IPS-20b (cell line): ENCODE data around the gene ZCCHC4.

Source experiments
- H3K27ac ChIP-seq: one replicate; pipeline ENCODE4 v1.5.1; 2013; ENCODE audit warnings: low read length
- H3K27me3 ChIP-seq: 2 replicates; pipeline ENCODE4 v1.6.1; 2013; ENCODE audit warnings: mild to moderate bottlenecking, low read length, inconsistent platforms; ENCODE audit not compliant: insufficient read depth
- H3K36me3 ChIP-seq: 2 replicates; pipeline ENCODE4 v1.6.1; 2013; ENCODE audit warnings: low read depth, mild to moderate bottlenecking, inconsistent platforms, low read length, moderate library complexity; ENCODE audit not compliant: insufficient read depth
- H3K4me1 ChIP-seq: 2 replicates; pipeline ENCODE4 v1.6.1; 2013; ENCODE audit warnings: mild to moderate bottlenecking, control low read depth, inconsistent platforms, low read length, moderate library complexity; ENCODE audit not compliant: insufficient read depth
- H3K4me3 ChIP-seq: 2 replicates; pipeline ENCODE4 v1.5.1; 2013; ENCODE audit warnings: mild to moderate bottlenecking, low read length, inconsistent platforms
- H3K9ac ChIP-seq: 2 replicates; pipeline ENCODE4 v1.6.1; 2013; ENCODE audit warnings: low read depth, mild to moderate bottlenecking, inconsistent platforms, low read length, moderate library complexity
- H3K9me3 ChIP-seq: 2 replicates; pipeline ENCODE4 v1.6.1; 2013; ENCODE audit warnings: mild to moderate bottlenecking, low read depth, low read length, inconsistent platforms; ENCODE audit not compliant: insufficient read depth

Gene ZCCHC4, protein sequence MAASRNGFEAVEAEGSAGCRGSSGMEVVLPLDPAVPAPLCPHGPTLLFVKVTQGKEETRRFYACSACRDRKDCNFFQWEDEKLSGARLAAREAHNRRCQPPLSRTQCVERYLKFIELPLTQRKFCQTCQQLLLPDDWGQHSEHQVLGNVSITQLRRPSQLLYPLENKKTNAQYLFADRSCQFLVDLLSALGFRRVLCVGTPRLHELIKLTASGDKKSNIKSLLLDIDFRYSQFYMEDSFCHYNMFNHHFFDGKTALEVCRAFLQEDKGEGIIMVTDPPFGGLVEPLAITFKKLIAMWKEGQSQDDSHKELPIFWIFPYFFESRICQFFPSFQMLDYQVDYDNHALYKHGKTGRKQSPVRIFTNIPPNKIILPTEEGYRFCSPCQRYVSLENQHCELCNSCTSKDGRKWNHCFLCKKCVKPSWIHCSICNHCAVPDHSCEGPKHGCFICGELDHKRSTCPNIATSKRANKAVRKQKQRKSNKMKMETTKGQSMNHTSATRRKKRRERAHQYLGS

DNA sequence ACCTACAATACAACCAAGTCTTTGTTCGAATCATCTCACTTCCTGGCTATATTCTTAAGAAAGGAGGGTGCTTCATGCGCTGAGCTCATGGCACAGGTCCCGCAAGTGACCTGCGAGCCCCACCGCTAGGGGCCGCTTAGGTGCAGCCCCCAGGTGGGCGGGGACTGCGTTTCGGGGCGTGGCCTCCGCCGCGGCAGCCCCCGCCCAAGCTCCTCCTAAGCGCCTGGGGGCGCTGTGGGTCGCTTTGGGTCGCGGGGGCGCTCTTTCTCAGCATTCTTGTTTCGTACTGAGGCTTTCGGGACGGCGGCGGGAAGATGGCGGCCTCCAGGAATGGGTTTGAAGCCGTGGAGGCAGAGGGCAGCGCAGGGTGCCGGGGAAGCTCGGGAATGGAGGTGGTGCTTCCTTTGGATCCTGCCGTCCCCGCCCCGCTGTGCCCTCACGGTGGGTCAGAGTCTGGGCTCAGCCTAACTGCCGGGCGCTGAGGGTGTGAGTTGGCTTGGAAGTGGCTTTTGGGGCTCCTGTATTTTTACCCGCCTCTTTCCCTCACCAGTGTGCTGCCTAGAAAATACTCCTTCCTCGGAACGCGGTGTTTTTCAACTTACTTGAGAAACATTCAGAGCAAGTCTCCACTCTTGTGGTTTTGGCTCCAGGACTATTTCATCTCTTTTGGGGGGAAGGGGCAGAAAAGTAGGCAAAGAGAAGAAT, at the start of gene ZCCHC4:
TSS of gene ZCCHC4 (plus strand) at position 279 of the 705 bp plus-strand sequence. CDS start at position 315, 36 bp downstream.
- peak within 1 kb of the TSS; percentile 98 for H3K9ac ChIP-seq
- peaks cover 22% of the 10 kb centered on the region for H3K36me3 ChIP-seq
- H3K9me3 ChIP-seq = no peaks in the 10 kb centered on the region
- no peaks in the 10 kb centered on the region; the same call in 1 of the 2 replicates for H3K4me1 ChIP-seq
- H3K4me3 ChIP-seq = peak within 1 kb of the TSS; percentile 100
- H3K27me3 ChIP-seq = no peaks in the 10 kb centered on the region
- H3K27ac ChIP-seq = peak within 1 kb of the TSS; percentile 88

DNA sequence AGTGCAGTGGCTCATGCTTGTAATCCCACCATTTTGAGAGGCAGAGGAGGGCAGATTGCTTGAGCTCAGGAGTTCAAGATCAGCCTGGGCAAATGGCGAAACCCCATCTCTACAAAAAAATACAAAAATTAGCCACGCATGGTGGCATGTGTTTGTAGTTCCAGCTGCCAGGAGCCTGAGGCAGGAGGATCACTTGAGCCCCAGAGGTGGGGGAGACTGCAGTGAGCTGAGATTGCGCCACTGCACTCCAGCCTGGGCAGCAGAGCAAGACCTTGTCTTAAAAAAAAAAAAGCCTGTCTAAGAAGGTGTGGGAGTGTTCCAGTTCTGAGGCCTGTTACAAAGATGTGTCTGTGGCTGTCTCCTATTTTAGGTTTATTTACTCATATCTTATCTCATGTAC, 40.7 kb upstream of the ZCCHC4 start:
- H3K27ac ChIP-seq = no peak overlapping the region
- no peak overlapping the region for H3K4me3 ChIP-seq
- no peak overlapping the region for H3K9ac ChIP-seq
- H3K9me3 ChIP-seq = no peaks in the 10 kb centered on the region
- H3K36me3 ChIP-seq = peaks cover 6% of the 10 kb centered on the region
- H3K4me1 ChIP-seq = no peaks in the 10 kb centered on the region
- no peaks in the 10 kb centered on the region for H3K27me3 ChIP-seq

DNA sequence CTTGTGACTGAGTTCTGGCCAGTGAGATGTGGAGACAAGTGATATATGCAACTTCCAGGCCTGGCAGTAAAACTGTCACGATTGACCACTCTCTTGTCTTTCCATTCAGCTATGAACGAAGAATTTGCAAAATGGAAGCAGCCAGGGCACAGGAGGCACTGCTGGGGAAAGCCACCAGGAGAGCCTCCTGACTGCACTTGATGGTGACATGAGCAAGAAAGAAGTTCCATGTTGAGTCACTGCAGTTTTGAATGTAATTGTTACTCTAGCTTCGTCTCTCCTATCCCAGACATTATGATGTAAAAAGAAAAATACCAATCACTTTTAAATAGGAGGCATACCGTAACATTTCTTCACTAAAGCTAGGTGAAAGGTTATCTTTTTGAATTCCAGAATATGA, 32.4 kb upstream of the ZCCHC4 start:
- no peaks in the 10 kb centered on the region for H3K9me3 ChIP-seq
- H3K9ac ChIP-seq = no peak overlapping the region
- 0 out of 2 replicates have a peak, but pooled peaks cover 4% of the 10 kb centered on the region for H3K36me3 ChIP-seq
- no peak overlapping the region for H3K4me3 ChIP-seq
- no peaks in the 10 kb centered on the region for H3K27me3 ChIP-seq
- no peak overlapping the region for H3K27ac ChIP-seq
- no peaks in the 10 kb centered on the region for H3K4me1 ChIP-seq

DNA sequence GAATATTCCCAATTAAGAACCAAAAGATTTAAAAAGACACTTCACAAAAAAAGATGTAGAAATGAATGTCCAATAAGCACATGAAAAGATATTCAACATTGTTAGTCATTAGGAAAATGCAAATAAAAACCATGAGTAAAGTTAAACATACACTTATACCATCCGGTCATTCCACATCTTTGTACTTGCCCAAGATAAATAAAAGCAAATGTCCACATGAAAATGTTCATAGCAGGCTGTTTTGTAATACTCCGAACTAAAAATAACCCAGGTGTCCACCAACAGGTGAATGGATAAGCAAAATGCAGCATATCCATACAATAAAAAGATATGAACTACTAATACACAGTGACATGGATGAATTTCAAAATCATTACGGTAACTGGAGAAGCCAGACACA, 28.6 kb upstream of the ZCCHC4 start:
- 0 out of 2 replicates have a peak, but pooled peaks cover 4% of the 10 kb centered on the region for H3K36me3 ChIP-seq
- H3K9ac ChIP-seq = no peak overlapping the region
- no peaks in the 10 kb centered on the region for H3K4me1 ChIP-seq
- H3K27ac ChIP-seq = no peak overlapping the region
- H3K4me3 ChIP-seq = no peak overlapping the region
- H3K27me3 ChIP-seq = no peaks in the 10 kb centered on the region
- no peaks in the 10 kb centered on the region; the same call in 1 of the 2 replicates for H3K9me3 ChIP-seq

DNA sequence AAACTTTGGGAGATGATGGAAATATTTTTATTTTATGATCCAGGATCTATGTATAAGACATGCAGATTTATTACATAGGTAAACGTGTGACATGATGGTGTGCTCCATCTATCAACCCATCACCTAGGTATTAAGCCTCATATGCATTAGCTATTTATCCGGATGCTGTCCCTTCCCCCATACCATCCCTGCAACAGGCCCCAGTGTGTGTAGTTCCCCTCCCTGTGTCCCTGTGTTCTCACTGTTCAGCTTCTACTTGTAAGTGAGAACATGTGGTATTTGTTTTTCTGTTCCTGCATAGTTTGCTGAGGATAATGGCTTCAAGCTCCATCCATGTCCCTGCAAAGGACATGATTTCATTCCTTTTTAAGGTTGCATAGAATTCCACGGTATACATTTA, 28.1 kb upstream of the ZCCHC4 start:
- Histone ChIP-seq H3K27ac (no peak overlapping the region), H3K4me1 (no peaks in the 10 kb centered on the region), H3K4me3 (no peak overlapping the region), H3K9ac (no peak overlapping the region), H3K36me3 (0 out of 2 replicates have a peak, but pooled peaks cover 4% of the 10 kb centered on the region), H3K27me3 (no peaks in the 10 kb centered on the region), H3K9me3 (no peaks in the 10 kb centered on the region; the same call in 1 of the 2 replicates)

DNA sequence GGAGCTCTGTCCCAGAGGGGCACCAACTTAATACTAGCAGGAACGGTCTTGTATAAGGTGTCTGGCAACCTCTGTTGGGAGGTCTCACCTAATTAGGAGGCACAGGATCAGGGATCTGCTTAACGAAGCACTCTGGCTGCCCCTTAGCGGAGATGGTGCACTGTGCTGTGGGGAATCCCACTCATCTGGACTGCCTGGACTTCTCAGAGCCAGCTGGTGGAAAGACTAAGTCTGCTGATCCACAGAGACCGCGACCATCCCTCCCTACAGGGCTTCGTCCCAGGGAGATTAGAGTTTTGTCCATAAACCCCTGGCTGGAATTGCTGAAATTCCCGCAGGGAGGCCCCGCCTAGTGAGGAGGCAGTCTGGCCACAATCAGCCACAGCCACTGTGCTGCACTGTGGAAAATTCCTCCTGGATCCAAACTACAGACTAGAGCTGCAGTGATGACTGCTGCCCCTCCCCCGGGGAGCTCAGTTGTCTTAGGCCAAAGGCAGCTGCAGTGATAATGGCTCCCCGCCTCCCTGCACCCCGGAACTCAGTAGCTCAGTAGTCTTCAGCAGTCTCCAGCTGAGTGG, 22.0 kb upstream of the ZCCHC4 start:
- H3K27me3 ChIP-seq = no peaks in the 10 kb centered on the region
- no peaks in the 10 kb centered on the region for H3K4me1 ChIP-seq
- no peaks in the 10 kb centered on the region; the same call in 1 of the 2 replicates for H3K9me3 ChIP-seq
- H3K4me3 ChIP-seq = no peak overlapping the region
- no peak overlapping the region for H3K27ac ChIP-seq
- H3K36me3 ChIP-seq = no peaks in the 10 kb centered on the region
- H3K9ac ChIP-seq = no peak overlapping the region

DNA sequence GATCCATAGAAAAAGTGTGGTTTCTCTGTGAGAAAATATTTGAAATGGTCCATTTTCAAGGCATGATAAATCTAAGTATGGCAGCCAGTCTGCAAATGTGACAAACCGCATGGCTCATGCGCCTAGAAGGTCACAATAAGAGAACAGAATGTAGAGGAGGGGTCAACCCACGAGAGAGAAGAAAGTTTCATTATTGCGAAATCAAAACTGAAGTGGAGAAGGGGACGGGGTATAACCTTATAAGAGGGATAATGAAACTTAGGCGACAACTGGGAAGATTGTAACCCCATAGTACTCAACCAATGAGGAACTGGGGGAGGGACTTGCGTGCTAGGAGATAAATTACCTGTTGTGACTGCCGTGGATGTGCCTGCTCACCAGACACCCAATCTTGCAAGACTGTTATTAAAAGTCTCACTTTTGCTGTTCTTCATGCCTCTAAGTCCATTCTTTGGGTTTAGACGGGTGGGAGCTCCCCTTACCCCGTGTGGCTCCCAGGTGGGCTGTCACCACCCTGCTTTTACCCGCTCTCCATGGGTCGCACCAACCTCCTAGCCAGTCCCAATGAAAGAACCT, 21.3 kb upstream of the ZCCHC4 start:
- no peak overlapping the region for H3K4me3 ChIP-seq
- no peaks in the 10 kb centered on the region for H3K4me1 ChIP-seq
- H3K27ac ChIP-seq = no peak overlapping the region
- H3K9ac ChIP-seq = no peak overlapping the region
- H3K36me3 ChIP-seq = no peaks in the 10 kb centered on the region
- H3K27me3 ChIP-seq = no peaks in the 10 kb centered on the region
- H3K9me3 ChIP-seq = no peaks in the 10 kb centered on the region; the same call in 1 of the 2 replicates

DNA sequence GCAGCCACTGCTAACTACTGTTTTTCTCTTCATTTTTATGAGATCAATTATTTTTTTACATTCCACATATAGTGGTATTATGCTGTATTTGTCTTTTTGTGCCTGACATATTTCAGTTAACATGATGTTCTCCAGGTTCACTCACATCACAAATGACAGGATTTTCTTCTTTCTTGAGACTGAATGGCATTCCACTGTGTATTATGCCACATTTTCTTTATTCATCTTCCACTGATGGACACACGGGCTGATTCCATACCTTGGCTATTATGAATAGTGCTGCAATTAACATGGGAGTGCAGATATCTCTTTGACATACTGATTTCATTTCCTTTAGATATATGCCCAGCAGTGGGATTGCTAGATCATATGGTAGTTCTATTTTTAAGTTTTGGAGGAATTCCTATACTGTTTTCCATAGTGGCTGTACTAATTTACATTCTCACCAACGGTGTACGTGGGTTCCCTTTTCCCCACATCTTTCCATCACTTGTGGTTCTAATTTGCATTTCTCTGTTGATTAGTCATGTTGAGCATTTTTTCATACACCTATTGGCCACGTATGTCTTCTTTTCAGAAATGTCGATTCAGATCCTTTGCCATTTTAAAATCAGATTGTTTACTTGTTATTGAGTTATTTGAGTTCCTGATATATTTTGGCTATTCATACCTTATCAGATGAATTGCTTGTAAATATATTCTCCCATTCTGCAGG, 14.9 kb upstream of the ZCCHC4 start:
- Histone ChIP-seq H3K9ac (no peak overlapping the region), H3K36me3 (no peaks in the 10 kb centered on the region), H3K9me3 (no peaks in the 10 kb centered on the region), H3K4me1 (0 out of 2 replicates have a peak, but pooled peaks cover 6% of the 10 kb centered on the region), H3K27me3 (no peaks in the 10 kb centered on the region), H3K4me3 (no peak overlapping the region), H3K27ac (no peak overlapping the region)

DNA sequence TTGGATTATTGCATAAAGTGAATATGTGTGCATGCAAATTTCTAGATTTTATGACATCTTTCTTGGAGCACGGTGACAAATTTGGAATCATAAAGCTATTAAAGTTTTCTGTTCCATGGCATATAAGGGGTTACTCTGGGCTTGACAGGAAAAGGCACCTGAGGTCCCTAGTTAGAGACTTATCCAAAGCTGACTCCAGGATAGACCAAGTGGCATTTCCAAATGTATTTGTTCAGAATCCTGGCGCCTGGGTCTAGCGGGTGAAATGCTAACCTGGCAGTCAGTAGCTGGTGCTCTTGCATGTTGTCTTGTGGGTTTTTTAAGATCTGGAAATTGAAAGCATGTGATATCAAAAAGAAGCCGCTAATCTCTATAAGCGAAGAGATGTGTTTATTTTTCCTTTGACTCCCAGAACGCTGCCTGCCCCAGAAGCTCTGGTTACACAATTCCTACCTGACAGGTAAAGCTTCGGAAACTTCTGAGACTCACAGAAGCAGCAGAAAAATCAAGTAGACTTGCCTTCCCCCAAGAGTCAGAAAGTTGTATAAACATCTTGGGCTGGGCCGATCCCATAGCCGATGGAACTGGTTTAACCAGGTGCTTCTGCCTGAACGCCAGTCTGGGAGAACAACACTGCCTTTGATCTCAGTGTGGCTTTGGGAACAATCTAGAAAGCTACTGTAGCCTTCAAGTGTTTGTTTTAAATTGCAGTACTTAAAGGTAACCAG, 12.9 kb upstream of the ZCCHC4 start:
- Histone ChIP-seq H3K36me3 (no peaks in the 10 kb centered on the region), H3K9ac (no peak overlapping the region), H3K27ac (no peak overlapping the region), H3K9me3 (no peaks in the 10 kb centered on the region), H3K4me3 (no peak overlapping the region), H3K4me1 (0 out of 2 replicates have a peak, but pooled peaks cover 6% of the 10 kb centered on the region), H3K27me3 (no peaks in the 10 kb centered on the region)

DNA sequence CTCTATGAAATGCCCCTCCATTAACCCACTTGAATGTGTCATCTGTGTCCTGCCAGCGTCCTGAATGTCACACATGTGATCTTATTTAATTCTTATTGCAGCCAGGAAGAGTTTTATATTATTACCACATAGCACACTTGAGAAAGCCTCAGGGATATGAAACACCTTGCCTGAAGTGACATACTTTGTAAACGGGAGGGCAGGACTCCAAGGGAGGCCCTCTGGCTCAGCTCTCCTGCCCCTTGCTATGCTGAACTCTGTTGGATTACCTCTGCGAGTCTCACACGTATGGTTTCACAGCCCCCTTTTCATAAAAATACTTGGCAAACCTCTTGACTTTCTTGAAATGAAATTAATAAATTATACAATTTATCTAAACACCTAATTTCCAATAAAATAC, 11.1 kb upstream of the ZCCHC4 start:
- Histone ChIP-seq H3K27ac (no peak overlapping the region), H3K9ac (no peak overlapping the region), H3K4me1 (0 out of 2 replicates have a peak, but pooled peaks cover 6% of the 10 kb centered on the region), H3K9me3 (no peaks in the 10 kb centered on the region), H3K27me3 (no peaks in the 10 kb centered on the region), H3K4me3 (no peak overlapping the region), H3K36me3 (no peaks in the 10 kb centered on the region)
